ENCODE results near the gene MATCAP1.

The MATCAP1 gene

DNA sequence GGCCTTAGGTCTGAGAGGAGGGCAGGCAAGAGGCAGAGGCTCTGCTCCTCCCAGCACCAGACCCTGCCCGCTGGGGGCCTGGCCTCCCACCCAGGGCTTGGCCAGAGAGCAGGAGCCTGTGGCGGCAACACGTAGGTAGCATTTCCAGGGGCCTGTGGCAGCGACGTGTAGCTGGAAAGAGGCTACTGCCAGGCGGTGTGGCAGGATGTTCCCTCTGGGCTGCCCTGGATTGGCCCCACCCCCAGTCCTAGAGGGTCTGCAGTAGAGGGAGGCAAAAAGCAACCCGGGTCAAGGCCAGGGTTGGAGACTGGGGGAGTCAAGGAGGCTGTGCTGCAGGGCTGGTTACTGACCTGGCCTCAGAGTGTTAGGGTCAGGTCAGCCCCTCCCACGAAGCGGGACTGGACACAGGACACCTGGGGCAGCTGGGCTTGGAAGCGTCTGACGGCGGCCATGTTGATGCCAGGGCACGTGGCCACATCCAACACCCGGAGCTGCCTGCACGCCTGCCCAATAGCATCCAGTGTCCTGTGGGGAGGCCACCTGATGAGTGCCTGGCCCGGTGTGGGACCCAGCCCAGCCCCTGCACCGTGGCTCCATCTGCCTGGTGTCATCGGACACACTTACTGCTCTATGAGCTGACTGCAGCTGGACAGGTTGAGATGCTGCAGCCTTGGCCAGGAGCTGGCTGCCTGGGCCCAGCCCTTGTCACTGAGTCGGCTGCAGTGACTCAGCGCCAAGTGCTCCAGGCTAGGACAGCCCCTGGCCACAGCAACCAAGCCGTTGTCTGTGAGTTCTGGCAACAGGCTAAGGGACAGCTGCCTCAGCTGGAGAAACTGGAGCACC is 23.7 kb upstream of the MATCAP1 start:
- no peak for DNase-seq (ENCODE audit: low spot score)

DNA sequence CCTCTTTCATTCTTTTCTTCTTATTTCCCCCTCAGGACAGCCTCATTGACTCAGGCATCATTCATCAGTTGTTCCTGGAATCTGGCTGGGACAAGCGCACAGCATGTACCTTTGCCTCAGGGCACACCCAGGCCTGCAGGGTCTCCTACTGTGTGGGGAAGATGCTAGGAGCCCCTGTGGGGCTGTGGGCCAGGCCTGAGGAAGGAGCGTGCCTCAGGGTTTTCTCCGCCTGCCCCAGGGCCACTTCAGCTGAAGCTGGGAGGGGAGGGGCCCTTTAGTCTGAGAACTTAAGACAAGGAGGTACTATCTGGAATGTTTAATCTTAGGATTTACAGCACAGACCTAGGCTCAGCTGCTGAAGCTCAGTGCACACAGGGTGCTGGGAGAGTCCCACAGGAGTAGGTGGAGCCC is 23.1 kb upstream of the MATCAP1 start:
- no peak for DNase-seq (ENCODE audit: low spot score)

DNA sequence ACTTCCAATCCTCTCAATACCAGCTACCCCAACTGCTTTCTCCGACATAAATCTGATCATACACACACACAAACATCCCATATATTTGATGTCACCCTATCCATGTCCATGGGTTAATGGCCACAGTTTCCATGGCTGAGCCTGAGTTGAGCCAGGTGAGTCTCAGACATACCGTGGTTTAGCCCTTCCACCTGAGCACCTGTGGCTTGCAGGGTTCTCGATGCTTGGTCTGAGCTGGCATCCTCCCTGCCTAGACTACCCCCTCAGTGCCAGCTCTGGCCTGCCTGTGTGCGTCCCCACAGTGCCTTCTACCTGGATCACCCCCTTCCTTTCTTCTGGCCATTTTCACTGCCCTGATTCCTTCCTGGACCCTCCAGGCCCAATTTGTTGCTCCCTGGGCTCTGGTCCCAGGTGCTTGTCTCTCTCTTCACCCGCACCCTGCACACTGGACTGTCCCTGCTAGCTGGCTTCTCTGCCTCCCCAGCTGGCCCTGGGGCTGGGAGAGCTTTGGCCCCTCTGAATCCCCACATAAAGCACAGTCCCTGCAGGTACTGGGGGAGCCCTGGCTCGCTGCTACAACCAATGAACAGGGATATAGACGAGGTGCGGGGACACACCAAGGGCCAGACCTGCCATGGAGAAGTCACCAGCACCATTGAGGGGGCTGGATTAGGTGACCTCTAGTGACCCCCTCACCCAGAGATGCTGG is 22.5 kb upstream of the MATCAP1 start:
- DNase-seq (ENCODE audit: low spot score) = no peak

DNA sequence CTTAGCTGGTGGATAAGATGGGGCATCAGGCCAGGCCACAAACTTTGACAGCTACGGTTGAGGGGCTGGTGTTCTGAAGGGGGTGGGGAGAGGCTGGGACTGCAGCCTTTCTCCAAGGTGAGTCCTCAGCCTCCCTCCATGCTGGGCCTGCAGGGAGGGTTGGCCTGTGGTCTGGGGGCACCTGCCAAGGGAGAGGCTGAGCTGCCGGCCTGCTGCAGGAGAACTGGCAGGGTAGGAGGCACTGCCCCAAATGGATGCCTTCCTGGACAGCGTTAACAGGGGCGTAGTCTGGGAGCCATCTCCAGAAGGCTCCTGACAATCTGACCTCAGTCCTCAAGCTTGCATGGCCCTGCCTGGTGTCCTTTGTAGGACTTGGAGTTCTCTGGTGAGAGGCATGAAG is 20.3 kb upstream of the MATCAP1 start:
- DNase-seq (ENCODE audit: low spot score) = no peak

DNA sequence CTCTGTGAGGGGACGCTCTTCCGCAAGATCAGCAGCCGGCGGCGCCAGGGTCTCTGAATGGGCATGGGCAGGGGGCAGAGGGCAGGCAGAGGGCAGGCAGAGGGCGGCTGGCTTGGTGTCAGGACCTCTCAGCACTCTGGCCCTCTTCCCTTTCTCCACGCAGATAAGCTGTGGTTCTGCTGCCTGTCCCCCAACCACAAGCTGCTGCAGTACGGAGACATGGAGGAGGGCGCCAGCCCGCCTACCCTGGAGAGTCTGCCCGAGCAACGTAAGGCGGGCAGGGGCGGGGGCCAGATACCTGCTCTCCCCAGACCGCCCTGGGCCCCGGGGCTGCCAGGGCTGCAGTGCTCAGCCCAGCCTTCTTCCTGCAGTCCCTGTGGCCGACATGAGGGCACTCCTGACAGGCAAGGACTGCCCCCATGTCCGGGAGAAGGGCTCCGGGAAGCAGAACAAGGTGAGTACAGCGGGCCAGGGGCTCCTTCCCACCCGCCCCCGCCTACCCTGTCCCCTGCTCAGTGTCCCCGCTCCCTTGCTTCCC is 19.3 kb upstream of the MATCAP1 start:
- DNase-seq (ENCODE audit: low spot score) = no peak

DNA sequence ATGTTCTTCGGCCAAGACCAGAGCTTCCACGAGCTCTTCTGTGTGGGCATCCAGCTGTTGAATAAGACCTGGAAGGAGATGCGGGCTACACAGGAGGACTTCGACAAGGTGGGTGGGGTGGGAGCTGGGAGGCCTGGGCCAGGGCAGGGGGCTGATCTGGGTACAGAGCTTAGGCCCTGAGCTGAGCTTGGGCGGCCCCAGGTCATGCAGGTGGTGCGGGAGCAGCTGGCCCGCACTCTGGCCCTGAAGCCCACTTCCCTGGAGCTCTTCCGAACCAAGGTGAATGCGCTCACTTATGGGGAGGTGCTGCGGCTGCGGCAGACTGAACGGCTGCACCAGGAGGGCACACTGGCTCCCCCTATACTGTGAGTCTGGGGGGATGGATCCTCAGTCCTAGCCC is 18.7 kb upstream of the MATCAP1 start:
- DNase-seq (ENCODE audit: low spot score) = no peak

DNA sequence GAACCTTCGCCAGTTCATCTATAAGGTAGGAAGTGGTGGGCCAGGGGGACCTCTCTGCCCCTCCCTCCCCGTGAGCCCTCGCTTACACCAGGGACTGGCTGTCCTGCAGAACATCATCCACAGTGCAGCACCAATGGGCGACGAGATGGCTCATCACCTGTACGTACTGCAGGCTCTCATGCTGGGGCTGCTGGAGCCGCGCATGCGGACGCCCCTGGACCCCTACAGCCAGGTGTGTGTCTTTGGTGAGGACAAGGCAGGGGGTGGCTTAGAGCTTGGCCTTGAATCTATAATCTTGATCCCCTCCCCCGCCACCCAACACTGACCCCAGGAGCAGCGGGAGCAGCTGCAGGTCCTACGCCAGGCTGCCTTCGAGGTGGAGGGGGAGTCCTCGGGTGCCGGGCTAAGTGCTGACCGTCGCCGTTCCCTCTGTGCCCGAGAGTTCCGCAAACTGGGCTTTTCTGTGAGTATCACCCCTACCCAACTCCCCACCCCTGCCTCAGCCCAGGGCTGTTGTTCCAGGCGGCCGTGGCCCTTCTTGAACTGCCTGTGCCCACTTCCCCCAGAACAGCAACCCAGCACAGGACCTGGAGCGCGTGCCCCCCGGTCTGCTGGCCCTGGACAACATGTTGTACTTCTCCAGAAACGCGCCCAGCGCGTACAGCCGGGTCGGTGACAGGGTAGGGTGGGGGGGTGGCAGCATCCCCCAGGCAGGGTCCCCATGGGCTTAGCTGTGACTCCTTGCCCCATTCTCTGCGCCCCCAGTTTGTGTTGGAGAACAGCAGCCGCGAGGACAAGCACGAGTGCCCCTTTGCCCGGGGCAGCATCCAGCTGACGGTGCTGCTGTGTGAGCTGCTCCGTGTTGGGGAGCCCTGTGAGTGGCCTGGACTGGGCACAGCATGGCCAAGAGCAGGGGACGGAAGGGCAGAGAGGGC is 17.9 kb upstream of the MATCAP1 start:
- no peak for DNase-seq (ENCODE audit: low spot score)

DNA sequence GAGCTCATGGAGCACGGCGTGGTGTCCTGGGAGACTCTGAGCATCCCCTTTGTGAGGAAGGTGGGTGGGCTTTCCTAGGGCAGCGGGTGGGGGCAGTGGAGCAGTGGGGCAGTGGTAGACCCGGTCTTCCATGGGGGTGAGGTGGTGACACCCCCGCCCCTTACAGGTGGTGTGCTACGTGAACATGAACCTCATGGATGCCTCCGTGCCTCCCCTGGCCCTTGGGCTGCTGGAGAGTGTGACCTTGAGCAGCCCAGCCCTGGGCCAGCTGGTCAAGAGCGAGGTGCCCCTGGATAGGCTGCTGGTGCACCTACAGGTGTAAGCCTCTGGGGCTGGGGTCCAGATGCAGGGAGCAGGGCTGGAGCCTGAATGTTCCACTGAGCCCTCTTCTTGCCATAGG is 16.7 kb upstream of the MATCAP1 start:
- no peak for DNase-seq (ENCODE audit: low spot score)

DNA sequence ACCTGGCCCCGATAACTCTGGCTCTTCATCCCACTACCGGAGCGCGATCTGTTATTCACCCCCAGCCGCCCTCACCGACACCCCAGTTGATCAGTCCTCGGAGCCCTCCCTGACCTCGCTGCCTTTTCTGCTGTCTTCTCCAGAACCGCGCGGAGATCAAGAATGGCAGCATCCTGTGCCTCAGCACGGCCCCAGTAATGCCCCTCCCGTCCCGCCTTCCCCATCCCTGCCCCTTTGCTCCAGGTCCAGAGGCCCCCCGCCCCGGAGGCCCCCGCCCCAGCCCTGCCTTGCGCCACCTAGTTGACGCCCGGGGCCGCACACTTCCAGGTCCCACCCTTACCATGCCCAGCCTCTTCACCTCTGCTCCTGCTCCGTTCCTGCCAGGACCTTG is 16.0 kb upstream of the MATCAP1 start:
- DNase-seq (ENCODE audit: low spot score) = no peak

DNA sequence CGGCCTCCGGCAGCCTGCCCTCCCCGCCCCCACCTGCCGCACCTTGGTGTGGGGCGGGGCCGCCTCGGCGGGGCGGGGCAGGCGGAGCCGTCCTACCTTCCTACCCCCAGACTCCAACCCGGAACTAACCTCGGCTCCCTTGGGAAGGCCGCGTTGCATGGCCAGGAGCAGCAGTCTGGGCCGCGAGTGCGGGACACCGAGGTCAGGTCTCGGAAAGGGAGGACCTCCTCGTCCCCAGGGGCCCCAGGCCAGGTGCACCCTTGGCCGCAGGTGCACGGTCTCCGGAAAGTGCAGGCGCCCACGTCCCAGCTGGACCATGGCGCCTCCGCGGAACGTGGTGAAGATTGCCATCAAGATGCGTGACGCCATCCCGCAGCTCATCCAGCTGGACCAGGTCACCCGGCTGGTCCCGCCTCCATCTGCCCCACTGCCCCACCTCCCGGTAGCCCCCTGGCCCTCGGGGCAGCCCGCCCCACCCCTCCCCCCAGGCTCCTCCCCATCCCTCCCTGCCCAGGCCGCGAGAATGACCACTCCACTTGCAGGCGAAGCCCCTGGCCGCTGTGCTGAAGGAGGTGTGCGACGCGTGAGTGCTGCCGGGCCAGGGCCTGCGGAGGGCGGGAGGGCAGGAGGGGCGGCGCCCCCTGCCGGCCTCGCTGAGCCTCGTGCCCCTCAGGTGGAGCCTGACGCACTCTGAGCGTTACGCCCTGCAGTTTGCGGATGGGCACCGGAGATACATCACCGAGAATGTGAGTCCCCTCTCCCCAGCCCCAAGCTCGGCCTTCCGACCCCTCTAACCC is 15.4 kb upstream of the MATCAP1 start, which contains the start of gene ELMO3:
Gene ELMO3, plus strand, starts transcription at position 121 of the 797 bp plus-strand sequence. Its CDS starts 196 bp downstream, at position 317.
- no peak for DNase-seq (ENCODE audit: low spot score)

DNA sequence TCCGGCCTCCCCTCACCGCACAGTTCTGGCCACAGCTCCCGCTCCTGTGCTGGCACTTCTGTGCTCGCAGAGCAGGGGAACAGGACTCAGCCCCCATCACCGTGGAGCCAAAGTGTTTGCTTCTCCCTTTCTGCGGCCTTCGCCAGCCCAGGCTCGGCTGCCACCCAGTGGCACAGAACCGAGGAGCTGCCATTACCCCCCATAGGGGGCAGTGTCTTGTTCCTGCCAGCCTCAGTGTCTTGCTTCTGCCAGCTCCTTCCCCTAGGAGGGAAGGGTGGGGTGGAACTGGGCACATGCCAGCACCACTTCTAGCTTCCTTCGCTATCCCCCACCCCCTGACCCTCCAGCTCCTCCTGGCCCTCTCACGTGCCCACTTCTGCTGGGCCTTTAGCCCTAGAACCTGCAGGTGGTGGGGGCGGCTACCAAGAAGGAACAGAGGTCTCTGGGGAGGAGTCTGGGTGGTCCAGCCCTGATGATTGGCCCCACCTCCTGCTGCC is 14.5 kb upstream of the MATCAP1 start:
- DNase-seq (ENCODE audit: low spot score) = peak; percentile 42

DNA sequence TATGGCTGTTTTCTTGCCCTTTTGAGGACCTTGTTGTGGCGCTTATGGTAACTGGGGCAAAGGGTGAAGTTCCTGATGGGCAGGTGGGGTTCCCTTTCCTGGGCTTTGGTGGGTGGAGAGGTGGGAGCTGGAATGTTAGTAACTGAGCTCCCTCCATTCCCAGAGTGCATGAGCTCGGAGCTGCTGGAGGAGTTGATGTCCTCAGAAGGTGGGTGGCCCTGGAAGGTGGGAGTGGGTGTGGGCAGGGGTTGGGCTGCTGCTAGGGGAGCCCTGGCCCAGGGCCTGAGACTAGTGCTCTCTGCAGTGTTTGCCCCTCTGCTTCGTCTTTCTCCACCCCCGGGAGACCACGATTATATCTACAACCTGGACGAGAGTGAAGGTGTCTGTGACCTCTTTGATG is 13.9 kb upstream of the MATCAP1 start:
- DNase-seq (ENCODE audit: low spot score) = no peak

DNA sequence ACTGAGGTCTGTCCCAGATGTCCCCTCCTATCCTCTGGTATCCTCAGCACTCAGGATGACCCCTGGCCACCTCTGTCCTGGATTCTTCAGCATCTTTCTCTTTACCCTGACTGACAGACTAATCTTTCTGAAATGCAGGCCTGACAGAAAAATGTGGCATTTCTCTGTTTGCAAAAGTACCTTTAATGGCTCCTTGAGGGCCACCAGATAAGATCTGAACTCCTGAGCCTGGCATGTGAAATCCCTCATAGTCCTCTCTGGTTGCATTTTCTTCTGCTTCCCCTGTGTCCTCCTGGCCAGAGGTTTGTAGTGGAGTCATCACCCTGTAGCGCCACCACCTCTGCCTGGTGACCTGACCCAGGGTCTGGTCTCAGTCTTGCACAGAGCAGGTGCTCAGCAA is 13.1 kb upstream of the MATCAP1 start:
- DNase-seq (ENCODE audit: low spot score) = no peak

DNA sequence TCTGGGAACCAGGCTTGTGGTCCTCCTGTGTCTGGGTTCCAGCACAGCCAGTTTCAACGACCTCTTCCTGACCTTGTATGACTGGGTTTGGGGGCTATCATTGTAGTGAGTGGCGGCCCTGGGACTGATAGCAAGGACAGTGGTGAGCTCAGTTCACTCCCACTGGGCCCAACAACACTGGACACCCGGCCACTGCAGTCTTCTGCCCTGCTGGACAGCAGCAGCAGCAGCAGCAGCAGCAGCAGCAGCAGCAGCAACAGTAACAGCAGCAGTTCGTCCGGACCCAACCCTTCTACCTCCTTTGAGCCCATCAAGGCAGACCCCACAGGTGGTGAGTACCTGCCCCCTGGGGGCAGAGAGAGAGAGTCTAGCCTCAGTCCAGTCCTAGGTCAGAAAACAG is 11.9 kb upstream of the MATCAP1 start:
- DNase-seq (ENCODE audit: low spot score) = no peak

DNA sequence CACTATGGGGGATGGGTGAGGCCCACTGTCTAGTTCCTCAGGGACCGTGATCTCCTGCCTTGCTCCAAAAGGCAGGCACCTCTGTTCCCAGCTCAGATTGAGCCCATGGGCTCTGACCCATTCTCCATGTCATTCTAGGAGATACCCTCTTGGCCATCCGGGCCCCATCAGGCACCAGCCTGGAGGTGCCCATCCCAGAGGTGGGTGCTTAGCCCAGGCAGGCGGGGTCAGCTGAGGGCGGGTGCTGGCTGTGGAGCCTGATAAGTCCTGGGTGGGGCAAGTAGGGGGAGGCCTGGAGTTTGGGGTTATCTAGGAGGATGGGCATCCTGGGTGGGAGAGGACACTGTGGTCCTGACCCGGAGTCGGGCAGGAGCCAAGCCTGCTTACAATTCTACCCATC is 10.5 kb upstream of the MATCAP1 start:
- no peak for DNase-seq (ENCODE audit: low spot score)

DNA sequence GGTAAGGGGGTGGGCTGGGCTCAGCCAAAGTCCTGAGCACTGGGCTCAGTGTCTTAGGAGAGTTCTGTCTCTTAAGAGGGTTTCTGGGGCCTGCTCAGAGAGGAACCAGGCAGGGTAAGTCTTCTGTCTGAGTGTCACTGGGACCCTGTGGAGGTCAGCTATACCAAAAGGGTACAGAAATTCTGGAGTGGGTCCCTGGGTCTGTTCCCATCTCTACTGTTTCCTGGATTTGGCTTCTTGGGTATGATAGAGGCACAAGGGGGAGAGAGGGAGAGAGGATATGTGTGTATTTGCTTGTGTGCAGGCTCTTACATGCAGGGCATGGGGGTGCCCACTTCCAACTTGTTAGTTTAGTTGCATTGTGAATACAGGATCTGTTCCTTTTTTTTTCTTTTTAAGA is 9.8 kb upstream of the MATCAP1 start:
- no peak for DNase-seq (ENCODE audit: low spot score)

DNA sequence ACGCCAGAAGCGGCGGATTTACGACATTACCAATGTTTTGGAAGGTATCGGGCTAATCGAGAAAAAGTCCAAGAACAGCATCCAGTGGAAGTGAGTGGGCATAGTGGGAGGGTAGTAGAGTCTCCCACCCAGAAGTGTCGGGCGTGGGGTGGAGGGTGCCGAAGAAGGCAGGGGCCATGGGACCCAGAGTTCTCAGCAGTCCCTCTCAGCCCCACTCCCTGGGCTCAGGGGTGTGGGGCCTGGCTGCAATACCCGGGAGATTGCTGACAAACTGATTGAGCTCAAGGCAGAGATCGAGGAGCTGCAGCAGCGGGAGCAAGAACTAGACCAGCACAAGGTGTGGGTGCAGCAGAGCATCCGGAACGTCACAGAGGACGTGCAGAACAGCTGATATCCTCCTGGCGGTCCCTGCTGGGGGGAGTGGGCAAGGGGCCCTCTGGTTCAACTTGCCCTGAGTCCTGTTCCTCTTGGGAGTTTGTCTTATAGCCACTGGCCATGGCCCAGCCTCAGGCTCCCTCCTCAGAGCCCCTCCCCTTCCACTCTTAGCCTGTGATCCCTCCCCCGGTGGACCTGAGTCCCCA is 9.1 kb upstream of the MATCAP1 start:
- DNase-seq (ENCODE audit: low spot score) = no peak

DNA sequence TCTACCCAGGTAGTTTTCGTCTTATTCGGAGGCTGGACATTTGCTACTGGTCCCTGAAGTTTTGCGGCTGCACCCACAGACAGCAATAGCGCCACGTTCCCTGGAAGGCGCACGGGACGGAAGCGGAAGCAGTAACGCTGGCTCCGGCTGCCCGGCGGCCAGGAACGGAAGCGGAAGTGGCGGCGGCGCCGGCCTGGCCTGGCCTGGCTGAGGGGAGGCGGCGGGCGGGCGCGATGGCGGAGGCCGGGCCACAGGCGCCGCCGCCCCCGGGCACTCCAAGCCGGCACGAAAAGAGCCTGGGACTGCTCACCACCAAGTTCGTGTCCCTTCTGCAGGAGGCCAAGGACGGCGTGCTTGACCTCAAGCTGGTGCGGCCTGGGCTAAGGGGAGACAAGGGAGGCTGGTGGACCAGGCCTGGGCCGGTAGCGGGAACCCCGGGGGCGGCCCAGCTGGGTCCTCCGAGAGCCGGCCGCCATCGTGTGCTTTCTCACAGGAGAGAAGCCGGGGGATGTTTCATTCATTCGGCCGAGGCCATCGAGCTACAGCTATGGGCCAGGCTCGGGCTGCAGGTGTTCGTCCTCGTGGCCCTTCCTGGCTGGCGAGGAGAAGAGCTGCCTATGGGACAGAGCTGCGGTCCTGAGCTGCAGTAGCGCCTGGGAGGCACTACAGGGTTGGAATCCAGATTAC is 8.4 kb upstream of the MATCAP1 start, which contains the start of gene E2F4:
Gene E2F4, plus strand, starts transcription at position 161 of the 687 bp plus-strand sequence. Its CDS starts 73 bp downstream, at position 234.
- peak; percentile 91 for DNase-seq (ENCODE audit: low spot score)

DNA sequence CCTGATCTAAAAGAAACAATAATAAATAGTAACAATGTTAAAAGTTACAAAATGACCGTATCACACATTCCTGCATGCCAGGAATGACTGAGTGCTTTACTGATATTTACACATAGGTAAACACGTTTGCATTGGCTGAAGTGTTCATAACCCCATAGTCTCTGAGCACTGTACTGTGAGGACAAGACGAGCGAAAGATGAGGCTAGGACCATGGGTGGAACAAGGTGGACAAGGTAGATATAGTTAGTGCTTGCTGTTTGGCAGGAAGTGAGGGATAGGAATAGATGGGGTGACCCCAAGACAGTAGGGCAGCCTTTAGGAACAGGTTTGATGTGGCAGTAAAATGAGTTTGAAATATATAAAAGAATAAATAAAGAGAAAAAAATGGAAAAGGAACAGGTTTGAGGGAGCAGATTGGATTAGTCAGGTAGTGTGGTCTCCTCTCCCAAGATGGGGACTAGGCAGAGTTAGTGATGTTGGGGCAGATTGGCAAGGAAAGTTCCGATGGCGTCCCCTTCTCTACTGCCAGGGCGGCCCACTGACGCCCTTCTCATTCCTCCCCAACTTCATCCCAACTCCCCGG is 7.7 kb upstream of the MATCAP1 start:
- no peak for DNase-seq (ENCODE audit: low spot score)
